T-helper 22 cell (primary cell): ENCODE results near the gene JCAD.
"Not testable (repeated sequence)": the region's sequence is repeated elsewhere in the genome, so short reads cannot be mapped to it uniquely, and the experiment has no call there.

Experiments used
- DNase-seq: peaks from one replicate; pipeline ENCODE4 v3.0.0-alpha.2; 2020; ENCODE audit warnings: low read depth

Gene JCAD

GRCh38 chr10:29987471-29987870, 71.9 kb downstream of the JCAD start:
- no peak for DNase-seq

GRCh38 chr10:29982997-29983648, 76.3 kb downstream of the JCAD start:
- no peak for DNase-seq

DNA sequence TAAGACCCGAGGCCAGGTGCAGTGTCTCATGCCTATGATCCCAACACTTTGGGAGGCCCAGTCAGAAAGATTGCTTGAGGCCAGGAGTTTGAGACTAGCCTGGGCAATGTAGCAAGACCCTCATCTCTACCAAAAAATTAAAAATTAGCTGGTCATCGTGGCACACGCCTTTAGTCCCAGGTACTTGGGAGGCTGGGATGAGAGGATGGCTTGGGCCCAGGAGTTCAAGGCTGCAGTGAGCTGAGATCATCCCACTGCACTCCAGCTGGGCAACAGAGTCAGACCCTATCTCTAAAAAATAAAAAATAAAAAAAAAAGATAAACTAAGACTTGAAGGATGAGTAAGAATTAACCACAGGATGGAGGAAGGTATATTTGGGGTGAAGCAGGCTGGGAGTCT, 77.9 kb downstream of the JCAD start:
- no peak for DNase-seq

- no peak for DNase-seq
Measured at GRCh38 chr10:29980084-29980483, 79.3 kb downstream of the JCAD start.

- not testable (repeated sequence) for DNase-seq
Measured at GRCh38 chr10:29979421-29979779, 80.0 kb downstream of the JCAD start.

GRCh38 chr10:29977171-29977570, 82.2 kb downstream of the JCAD start:
- DNase-seq: no peak

DNA sequence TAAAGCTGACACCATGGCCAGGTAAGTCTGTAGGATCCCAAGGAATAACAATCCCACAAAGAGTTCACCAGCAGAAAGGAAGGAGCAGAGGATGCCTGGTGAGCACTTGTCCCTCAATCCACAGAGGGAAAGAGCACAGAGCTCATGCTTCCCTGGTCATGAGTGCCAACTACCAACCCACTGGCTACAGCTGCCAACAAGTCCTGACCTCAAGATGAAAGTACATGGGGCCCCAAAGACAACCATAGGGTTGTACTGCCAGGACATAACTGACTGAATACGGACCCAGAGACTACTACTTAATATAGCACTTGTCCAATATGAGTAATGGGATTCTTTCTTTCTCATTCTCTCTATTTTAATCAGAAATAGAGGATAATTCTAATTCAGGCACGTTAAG, 83.3 kb downstream of the JCAD start:
- DNase-seq: no peak

GRCh38 chr10:29974773-29975172, 84.6 kb downstream of the JCAD start:
- DNase-seq: no peak

- no peak for DNase-seq
Measured at GRCh38 chr10:29973921-29974320, 85.5 kb downstream of the JCAD start.

GRCh38 chr10:29970576-29970975, 88.8 kb downstream of the JCAD start:
- DNase-seq: no peak

DNA sequence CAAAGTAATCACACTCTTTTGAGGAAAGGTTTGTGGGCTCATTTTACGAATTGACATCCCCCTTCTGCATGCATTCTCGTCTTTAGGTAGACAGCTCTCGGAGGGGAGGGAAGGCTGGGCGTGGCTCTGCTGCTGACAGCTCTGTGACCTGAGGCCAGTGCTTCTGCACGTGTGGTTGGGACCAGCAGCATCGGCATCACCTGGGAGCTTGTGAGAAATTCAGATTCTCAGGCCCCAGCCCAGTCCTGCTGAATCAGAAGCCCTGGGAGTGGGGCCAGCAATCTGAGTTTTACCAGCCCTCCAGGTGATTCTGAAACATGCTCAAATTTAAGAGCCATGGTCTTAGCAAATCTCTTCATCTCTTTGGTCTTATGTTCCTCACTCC, 89.4 kb downstream of the JCAD start:
- no peak for DNase-seq

- no peak for DNase-seq
Measured at GRCh38 chr10:29969255-29970011, 90.0 kb downstream of the JCAD start.

DNA sequence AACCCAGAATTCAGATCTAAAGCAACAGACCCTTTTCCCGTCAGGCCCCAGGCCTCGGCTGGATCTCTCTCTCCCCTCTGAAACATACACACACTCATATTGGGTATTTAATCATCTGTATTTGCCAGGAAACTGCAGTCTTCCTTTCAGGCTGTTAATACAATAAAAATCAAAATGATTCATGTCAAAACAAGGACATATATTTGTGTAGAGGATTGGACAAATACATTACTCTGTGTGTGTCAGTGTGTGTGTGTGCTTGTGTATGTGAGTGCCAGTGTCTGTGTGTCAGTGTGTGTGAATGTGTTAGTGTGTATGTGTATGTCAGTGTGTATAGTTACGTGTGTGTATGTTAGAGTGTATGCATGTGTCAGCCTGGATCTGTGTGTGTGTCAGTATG, 90.8 kb downstream of the JCAD start:
- no peak for DNase-seq

GRCh38 chr10:29966269-29966668, 93.1 kb downstream of the JCAD start:
- DNase-seq: no peak
